Ovary (tissue), 3 donors: ENCODE measurements around the gene FBP1.

ENCODE experiments used
- CTCF ChIP-seq, 3 donors: fragments of 450-650 bp in 2 of 3; fragments of 200-600 bp in 1 of 3; IDR thresholded peaks; one replicate each; pipeline versions ENCODE4 v1.5.1 to v1.8.0; 2016 to 2022; ENCODE audit warnings: antibody characterized with exemption in 3 of 3, mild to moderate bottlenecking in 1 of 3
- EP300 ChIP-seq: sonication (generic); formaldehyde crosslinking; IDR thresholded peaks from one replicate; pipeline ENCODE4 v1.6.1; 2017; ENCODE audit warnings: antibody characterized with exemption
- POLR2A ChIP-seq: fragments of 450-650 bp; IDR thresholded peaks from one replicate; pipeline ENCODE4 v1.6.1; 2017; ENCODE audit warnings: antibody characterized with exemption, mild to moderate bottlenecking, moderate library complexity
- donor health status: DM: no; HTN: no; CAD: no.

GRCh38 chr9:94566550-94566949 lies 72.8 kb downstream of the FBP1 start:
- TF ChIP-seq POLR2A: no peak
- no peak for TF ChIP-seq CTCF (IDR thresholded peaks at IDR 0.05)
- TF ChIP-seq EP300: no peak
